Gastrocnemius medialis (tissue), 4 donors: ENCODE results near the gene SOWAHB.

Experiments used
- POLR2A ChIP-seq, 2 donors: fragments of 450-650 bp; IDR thresholded peaks; one replicate each; pipeline ENCODE4 v1.6.1; 2017; ENCODE audit warnings: antibody characterized with exemption in 2 of 2, mild to moderate bottlenecking in 2 of 2, moderate library complexity in 2 of 2
- TF ChIP-seq, protein P1 (sequence below), 5 experiments: fragments of 450-650 bp in 3 of 5; fragments of 200-600 bp in 2 of 5; sonication (generic) in 2 of 5; IDR thresholded peaks in 4 of 5; conservative IDR thresholded peaks in 1 of 5; 1 replicate in 4 of 5; 2 replicates in 1 of 5; pipeline ENCODE4 v1.5.1; 2016 to 2019; ENCODE audit warnings: antibody characterized with exemption in 5 of 5, mild to moderate bottlenecking in 3 of 5, moderate library complexity in 3 of 5

DNA sequence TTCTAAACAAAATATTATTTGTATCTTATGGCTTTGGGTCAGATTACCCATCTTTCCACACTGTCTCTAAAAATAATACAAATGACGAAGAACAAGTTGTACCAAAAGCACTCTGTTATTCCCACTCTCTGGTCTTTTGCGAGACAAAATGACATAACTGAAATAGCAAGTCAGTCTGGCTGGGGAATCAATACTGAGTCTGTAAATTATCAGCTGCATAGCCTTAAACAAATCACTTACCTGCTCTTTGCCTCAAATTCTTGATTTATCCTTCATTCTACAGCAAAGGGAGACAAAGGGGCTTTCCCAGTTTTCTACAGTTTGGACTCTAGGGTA lies 40.9 kb downstream of the SOWAHB start:
- no peak for TF ChIP-seq POLR2A (IDR thresholded peaks at IDR 0.05)
- TF ChIP-seq, protein P1, sequence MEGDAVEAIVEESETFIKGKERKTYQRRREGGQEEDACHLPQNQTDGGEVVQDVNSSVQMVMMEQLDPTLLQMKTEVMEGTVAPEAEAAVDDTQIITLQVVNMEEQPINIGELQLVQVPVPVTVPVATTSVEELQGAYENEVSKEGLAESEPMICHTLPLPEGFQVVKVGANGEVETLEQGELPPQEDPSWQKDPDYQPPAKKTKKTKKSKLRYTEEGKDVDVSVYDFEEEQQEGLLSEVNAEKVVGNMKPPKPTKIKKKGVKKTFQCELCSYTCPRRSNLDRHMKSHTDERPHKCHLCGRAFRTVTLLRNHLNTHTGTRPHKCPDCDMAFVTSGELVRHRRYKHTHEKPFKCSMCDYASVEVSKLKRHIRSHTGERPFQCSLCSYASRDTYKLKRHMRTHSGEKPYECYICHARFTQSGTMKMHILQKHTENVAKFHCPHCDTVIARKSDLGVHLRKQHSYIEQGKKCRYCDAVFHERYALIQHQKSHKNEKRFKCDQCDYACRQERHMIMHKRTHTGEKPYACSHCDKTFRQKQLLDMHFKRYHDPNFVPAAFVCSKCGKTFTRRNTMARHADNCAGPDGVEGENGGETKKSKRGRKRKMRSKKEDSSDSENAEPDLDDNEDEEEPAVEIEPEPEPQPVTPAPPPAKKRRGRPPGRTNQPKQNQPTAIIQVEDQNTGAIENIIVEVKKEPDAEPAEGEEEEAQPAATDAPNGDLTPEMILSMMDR (IDR thresholded peaks at IDR 0.05 in 4 of 5, conservative IDR thresholded peaks at IDR 0.05 in 1 of 5): no peak
